ENCODE measurements around the gene ST7. TPM values are rescaled to one million over a fixed set of nuclear protein-coding genes. Genes with fewer than 3 reads are reported as not detected.

ST7 gene
- total RNA-seq, 4 donors from 2014 or later, result 16.2 to 38.6 (median 22.5) TPM

DNA sequence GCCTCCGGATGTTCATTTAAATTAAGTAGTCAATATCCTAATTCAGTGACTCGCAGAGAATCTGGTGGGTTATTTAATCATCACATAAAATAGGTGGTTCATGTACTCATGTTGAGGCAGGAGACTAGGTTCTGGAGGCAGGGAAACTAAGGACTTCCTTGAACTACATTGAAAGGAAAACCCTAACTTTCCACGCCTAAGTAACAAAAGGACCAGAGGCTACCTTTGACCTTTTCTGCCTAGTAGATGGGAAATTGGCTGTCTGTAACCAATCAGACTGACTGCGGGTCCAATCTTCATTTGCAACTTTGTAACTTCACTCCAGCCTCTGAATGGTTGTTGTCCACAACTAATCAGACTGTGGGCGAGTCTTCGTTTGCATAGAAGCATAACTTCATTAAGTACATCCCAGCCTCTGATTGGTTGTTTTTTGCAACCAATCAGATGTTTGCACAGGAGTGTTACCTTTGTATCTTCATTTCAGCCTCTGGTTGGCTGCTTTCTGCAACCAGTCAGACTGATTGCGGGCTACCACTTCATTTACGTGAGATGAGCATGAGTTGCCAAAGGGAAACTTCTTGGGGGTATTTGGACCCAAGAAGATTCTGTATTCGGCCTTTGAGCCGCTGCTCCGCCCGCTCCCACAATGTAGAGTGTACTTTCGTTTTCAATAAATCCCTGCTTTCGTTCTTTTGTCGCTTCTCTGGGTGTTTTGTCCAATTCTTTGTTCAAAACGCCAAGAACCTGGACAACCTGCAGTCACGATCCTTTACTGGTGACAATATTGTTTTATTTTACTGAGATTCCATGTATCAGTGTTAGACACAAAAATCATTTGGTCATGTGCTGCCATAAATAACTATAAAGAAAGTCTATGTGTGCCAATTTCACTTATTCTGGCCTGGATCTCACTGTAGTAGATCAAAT lies 1.7 kb upstream of the ST7 start:
- TF ChIP-seq, protein P1, sequence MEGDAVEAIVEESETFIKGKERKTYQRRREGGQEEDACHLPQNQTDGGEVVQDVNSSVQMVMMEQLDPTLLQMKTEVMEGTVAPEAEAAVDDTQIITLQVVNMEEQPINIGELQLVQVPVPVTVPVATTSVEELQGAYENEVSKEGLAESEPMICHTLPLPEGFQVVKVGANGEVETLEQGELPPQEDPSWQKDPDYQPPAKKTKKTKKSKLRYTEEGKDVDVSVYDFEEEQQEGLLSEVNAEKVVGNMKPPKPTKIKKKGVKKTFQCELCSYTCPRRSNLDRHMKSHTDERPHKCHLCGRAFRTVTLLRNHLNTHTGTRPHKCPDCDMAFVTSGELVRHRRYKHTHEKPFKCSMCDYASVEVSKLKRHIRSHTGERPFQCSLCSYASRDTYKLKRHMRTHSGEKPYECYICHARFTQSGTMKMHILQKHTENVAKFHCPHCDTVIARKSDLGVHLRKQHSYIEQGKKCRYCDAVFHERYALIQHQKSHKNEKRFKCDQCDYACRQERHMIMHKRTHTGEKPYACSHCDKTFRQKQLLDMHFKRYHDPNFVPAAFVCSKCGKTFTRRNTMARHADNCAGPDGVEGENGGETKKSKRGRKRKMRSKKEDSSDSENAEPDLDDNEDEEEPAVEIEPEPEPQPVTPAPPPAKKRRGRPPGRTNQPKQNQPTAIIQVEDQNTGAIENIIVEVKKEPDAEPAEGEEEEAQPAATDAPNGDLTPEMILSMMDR (IDR thresholded peaks at IDR 0.05; ENCODE audit: low read depth), result no peak

GRCh38 chr7:116952635-116953371 lies 498 bp upstream of the ST7 start:
- TF ChIP-seq, protein P1 (IDR thresholded peaks at IDR 0.05; ENCODE audit: low read depth), result no peak

DNA sequence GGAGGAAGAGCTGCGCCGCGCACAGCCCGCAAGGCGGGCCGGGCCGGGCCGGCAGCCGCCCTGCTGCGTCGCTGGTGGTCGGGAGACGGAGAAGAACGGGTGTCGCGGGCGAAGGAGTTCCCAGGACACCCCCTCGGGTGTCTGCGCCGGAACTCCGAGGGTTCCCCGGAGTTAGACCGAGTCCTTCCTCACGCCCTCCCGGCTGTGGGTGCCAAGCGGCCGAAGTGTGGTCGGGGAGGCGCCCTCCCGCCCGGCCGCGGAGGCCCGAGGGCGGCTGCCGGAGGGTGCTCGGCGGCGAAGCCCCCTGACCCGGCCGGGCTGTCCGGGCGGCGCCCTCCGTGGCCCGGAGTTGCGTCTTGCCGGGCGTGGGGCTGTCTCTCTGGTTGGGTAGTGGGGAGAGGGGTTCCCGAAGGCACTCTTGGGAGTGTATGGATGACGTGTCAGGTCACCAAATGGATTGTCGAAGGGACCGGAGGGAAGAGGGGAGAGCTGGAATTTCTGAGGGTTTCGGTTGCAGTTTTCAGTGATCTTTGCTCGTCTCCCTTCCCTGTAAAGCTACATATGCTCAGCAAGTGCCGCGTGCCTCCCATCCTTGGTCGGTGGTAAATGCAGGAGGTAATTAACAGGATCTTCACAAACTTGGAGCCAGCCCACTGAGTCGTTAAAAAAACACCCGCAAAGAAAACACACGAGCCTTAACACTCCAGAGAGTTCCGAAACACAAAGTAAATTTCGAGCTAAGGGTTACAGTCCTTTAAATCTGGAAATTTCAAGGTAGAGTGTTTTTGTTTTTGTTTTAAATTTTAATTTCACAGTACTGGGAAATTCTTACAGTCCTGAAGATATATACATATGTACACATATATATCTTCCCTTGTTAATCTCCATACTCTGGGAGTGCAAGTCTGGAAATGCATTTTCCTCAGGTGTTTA lies 871 bp downstream of the ST7 start:
- TF ChIP-seq, protein P1 (IDR thresholded peaks at IDR 0.05; ENCODE audit: low read depth), result no peak

DNA sequence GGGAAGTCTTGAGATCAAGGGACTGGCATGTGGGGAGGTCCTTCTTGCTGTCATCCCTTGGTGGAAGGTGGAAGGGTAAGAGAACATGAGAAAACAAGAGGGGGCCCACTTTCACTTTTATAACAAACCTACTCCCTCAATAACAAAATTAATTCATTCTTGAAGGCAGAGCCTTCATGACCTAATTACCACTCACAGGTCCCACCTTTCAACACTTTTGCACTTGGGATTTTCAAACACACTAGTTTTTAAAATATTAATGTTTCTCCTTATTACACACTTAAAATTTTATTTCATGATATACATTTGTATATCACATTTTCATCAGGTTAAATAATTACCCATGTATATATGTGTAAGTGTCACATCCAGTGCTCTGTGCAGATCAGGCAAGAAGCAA lies 2.0 kb downstream of the ST7 start:
- TF ChIP-seq, protein P1 (IDR thresholded peaks at IDR 0.05; ENCODE audit: low read depth), result no peak

- TF ChIP-seq, protein P1 (IDR thresholded peaks at IDR 0.05; ENCODE audit: low read depth), result no peak
These were observed 2.6 kb downstream of the ST7 start for GRCh38 chr7:116955801-116956476.

DNA sequence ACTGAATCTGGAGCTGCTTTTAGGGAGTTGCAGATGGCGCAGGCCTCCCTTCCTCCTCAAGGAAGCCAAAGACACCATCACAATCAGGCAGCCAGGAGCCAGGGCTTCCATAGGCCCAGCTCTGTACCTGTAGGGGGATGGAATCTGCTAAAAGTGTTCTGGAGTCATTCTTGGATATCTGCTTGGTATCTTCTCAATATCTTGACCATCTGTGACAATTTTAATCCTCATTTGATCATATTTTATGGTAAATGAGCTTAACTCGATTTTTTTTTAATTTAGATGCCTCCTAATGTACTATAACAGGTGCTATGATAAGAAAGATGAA lies 3.1 kb downstream of the ST7 start:
- TF ChIP-seq, protein P1 (IDR thresholded peaks at IDR 0.05; ENCODE audit: low read depth), result no peak
